Gastroesophageal sphincter (tissue), 3 donors: ENCODE measurements around the gene GSTM3.

Experiments
- EP300 ChIP-seq: sonication (generic); formaldehyde crosslinking; IDR thresholded peaks from one replicate; pipeline ENCODE4 v1.6.1; 2017; ENCODE audit warnings: antibody characterized with exemption, mild to moderate bottlenecking
- POLR2A ChIP-seq, 2 donors: fragments of 450-650 bp; IDR thresholded peaks; one replicate each; pipeline ENCODE4 v1.6.1; 2017; ENCODE audit warnings: antibody characterized with exemption in 2 of 2, mild to moderate bottlenecking in 2 of 2, moderate library complexity in 1 of 2
- POLR2AphosphoS5 ChIP-seq: sonication (generic); formaldehyde crosslinking; IDR thresholded peaks from one replicate; pipeline ENCODE4 v1.6.1; 2017; ENCODE audit warnings: antibody characterized with exemption
- TF ChIP-seq, protein P1 (sequence below), 4 experiments: fragments of 200-600 bp in 2 of 4; fragments of 450-650 bp in 2 of 4; sonication (generic) in 1 of 4; IDR thresholded peaks; one replicate each; pipeline ENCODE4 v1.5.1; 2017 to 2019; ENCODE audit warnings: antibody characterized with exemption in 4 of 4, mild to moderate bottlenecking in 2 of 4, moderate library complexity in 2 of 4

DNA sequence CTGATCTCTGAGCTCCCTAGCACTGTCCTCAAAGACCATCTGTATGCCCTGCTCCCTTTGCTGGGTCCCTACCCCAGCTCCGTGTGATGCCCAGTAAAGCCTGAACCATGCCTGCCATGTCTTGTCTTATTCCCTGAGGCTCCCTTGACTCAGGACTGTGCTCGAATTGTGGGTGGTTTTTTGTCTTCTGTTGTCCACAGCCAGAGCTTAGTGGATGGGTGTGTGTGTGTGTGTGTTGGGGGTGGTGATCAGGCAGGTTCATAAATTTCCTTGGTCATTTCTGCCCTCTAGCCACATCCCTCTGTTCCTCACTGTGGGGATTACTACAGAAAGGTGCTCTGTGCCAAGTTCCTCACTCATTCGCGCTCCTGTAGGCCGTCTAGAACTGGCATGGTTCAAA, 23.1 kb downstream of the GSTM3 start:
- TF ChIP-seq, protein P1, sequence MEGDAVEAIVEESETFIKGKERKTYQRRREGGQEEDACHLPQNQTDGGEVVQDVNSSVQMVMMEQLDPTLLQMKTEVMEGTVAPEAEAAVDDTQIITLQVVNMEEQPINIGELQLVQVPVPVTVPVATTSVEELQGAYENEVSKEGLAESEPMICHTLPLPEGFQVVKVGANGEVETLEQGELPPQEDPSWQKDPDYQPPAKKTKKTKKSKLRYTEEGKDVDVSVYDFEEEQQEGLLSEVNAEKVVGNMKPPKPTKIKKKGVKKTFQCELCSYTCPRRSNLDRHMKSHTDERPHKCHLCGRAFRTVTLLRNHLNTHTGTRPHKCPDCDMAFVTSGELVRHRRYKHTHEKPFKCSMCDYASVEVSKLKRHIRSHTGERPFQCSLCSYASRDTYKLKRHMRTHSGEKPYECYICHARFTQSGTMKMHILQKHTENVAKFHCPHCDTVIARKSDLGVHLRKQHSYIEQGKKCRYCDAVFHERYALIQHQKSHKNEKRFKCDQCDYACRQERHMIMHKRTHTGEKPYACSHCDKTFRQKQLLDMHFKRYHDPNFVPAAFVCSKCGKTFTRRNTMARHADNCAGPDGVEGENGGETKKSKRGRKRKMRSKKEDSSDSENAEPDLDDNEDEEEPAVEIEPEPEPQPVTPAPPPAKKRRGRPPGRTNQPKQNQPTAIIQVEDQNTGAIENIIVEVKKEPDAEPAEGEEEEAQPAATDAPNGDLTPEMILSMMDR (IDR thresholded peaks at IDR 0.05): no peak
- TF ChIP-seq POLR2A (IDR thresholded peaks at IDR 0.05) (no peak), POLR2AphosphoS5 (no peak), EP300 (no peak)
